Stimulated activated naive CD8-positive, alpha-beta T cell treated with anti-CD3 and anti-CD28 coated beads, Interleukin-15, amount 100 ng/mL, for 72 hours (primary cell): ENCODE data around the gene TTC23.
A peak's percentile ranks its signal among the peaks of the same experiment; 100 is the strongest.

Experiments used
- ATAC-seq: fragments of 150-1000 bp; cut with Tn5 transposase; 2 replicates; pipeline ENCODE4 v1.10.0; 2021; ENCODE audit warnings: mild to moderate bottlenecking, moderate library complexity
- DNase-seq, 2 donors: peaks; one replicate each; pipeline ENCODE4 v3.0.0; 2021 to 2022
- H3K27ac Mint-ChIP-seq, 2 donors: one replicate each; pipeline ENCODE4 v1.8.0; 2022; ENCODE audit warnings: mild to moderate bottlenecking in 2 of 2, mixed read lengths in 2 of 2, moderate library complexity in 2 of 2
- H3K27me3 Mint-ChIP-seq: one replicate; pipeline ENCODE4 v1.8.0; 2022; ENCODE audit warnings: mixed read lengths
- H3K4me1 Mint-ChIP-seq: one replicate; pipeline ENCODE4 v1.8.0; 2022; ENCODE audit warnings: mild to moderate bottlenecking, mixed read lengths
- H3K4me3 Mint-ChIP-seq, 2 donors: one replicate each; pipeline ENCODE4 v1.8.0; 2022; ENCODE audit warnings: mild to moderate bottlenecking in 2 of 2, mixed read lengths in 2 of 2, moderate library complexity in 1 of 2
- H3K9me3 Mint-ChIP-seq, 2 donors: one replicate each; pipeline ENCODE4 v1.8.0; 2022; ENCODE audit warnings: mixed read lengths in 2 of 2

Gene TTC23

DNA sequence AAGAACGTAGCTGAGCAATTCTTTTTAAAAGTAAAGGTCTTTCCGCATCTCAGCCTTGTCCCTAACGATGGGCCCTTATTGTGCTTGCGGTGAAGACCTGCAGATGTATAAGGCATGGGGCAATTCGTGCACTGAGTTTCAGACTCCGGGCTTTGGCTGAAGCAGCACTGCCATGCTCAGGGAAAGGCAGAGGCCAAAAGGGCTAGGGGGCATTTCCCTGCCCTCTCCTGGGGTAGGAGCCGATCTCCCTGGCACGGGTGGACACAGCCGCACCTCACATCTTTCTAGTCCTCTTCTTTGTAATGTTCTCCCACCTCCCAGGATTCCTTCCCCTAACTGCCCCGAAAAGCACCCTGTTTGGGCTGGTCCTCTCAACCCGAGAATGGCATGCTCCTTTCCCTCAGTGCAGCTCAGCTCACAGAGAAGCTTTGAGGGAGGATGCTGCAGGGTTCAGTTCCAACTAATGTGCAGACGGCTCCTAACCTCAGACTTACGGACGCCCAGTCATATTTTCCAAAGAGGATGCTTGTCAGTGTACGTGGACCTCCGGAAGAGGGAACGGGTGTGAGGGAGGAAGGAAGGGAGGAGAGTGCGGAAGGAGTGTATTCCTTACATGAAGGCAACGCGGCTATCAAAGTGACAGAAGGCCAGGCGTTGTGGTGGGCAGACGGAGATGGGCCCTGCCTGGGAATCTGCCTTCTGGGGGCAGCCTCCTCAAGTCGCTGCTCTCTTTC lies 83.3 kb downstream of the TTC23 start:
- ATAC-seq = no peak
- peaks cover 12% of the 10 kb centered on the region for H3K4me1 Mint-ChIP-seq
- no peaks in the 10 kb centered on the region for H3K27me3 Mint-ChIP-seq
- H3K4me3 Mint-ChIP-seq = no peak overlapping the region
- no peaks in the 10 kb centered on the region for H3K9me3 Mint-ChIP-seq
- H3K27ac Mint-ChIP-seq = no peak overlapping the region
- DNase-seq = no peak

DNA sequence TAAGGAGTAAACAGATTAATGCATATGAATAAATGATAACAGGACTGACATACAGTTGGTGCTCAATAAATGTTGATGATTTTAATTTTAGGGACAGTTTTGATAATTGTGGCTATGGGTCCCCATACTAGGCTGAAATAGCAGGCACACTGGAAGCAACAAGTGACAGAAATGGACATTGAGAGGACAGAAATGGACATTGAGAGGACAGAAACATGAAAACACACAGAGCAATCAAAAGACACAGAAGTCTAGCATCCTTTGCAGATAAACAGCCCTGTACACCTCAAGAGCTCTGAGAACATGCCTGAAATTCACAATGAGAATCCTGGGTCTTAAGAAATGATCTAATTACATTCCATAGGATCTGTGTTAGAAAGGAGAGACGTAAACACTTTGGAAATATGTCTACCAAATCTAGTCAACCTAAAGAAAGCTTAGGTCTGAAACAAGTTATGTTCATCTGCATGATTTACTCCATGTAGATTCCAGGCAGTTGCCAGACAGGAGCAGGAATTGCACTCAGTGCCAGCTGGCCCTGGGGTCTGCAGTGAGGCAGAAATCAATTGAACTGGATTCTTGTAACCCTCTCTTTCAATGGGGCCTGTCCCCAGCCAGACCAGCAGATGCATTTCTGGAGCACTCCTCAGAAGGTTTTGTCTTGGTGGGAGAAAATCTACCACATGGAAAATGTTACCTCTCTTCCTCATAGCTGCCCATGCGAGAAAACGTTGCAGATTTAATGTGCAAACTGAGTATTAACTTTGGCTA lies 84.2 kb downstream of the TTC23 start:
- ATAC-seq (no peak), DNase-seq (no peak)
- H3K4me1 Mint-ChIP-seq = peaks cover 12% of the 10 kb centered on the region

DNA sequence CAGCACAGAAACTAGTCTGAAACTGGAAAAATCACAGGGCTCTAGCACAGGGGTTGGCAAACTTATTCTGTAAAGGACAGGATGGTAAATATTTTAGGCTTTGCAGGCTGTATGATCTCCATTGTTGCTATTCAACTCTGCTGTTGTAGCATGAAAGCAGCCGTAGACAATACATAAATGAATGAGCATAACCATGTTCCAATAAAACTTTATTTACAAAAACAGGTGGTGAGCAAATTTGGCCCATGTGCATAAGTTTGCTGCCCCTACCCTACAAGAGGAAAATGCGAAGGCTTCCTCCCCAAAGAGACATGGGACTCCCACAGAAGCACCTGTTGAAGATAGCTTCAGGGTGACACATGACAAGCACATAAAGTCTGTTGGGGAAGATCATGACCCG lies 85.3 kb downstream of the TTC23 start:
- H3K27ac Mint-ChIP-seq = no peak overlapping the region
- no peak for DNase-seq
- ATAC-seq = no peak
- no peaks in the 10 kb centered on the region for H3K9me3 Mint-ChIP-seq
- no peaks in the 10 kb centered on the region for H3K27me3 Mint-ChIP-seq
- H3K4me3 Mint-ChIP-seq = no peak overlapping the region
- H3K4me1 Mint-ChIP-seq = peaks cover 12% of the 10 kb centered on the region

More for the DNA sequence above, 84.2 kb downstream of the TTC23 start:
- H3K9me3 Mint-ChIP-seq = no peaks in the 10 kb centered on the region
- no peaks in the 10 kb centered on the region for H3K27me3 Mint-ChIP-seq
- H3K27ac Mint-ChIP-seq = no peak overlapping the region
- H3K4me3 Mint-ChIP-seq = no peak overlapping the region

DNA sequence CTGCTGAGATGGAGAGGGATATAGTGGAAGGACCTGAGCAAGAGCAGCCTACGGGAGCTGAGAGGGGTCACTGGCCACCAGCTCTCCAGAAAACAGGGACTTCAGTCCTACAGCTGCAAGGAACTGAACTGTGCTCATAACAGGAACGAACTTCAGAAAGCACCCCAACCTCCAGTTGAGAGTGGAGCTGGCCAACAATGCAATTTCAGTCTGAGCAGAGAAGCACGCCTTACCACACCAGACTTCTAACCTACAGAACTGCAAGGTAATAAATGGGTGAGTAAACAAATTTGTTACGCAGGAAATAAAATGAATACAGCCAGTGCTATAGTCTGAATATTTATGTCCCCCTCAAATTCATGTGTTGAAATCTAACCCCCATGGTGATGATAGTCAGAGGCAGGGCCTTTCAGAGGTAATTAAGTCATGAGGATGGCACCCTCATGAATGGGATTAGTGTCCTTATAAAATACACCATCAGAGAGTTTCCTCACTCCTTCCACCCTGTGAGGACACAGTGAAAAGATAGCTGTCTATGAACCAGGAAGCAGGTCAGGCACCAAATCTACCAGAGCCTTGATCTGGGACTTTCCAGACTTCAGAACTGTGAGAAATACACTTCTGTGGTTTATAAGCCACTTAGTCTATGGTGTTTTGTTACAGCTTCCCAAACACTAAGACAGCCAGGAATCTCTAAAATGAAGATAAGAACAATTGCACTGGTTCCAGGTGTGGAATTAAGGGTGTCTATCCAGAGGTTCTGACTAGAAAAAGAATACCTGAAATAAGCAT lies 85.9 kb downstream of the TTC23 start:
- Mint-ChIP-seq H3K9me3 (no peaks in the 10 kb centered on the region), H3K27ac (peak overlapping the region in 1 of 2 donors; percentile 79), H3K4me3 (no peak overlapping the region), H3K4me1 (peaks cover 12% of the 10 kb centered on the region), H3K27me3 (no peaks in the 10 kb centered on the region)
- DNase-seq (no peak), ATAC-seq (no peak)

DNA sequence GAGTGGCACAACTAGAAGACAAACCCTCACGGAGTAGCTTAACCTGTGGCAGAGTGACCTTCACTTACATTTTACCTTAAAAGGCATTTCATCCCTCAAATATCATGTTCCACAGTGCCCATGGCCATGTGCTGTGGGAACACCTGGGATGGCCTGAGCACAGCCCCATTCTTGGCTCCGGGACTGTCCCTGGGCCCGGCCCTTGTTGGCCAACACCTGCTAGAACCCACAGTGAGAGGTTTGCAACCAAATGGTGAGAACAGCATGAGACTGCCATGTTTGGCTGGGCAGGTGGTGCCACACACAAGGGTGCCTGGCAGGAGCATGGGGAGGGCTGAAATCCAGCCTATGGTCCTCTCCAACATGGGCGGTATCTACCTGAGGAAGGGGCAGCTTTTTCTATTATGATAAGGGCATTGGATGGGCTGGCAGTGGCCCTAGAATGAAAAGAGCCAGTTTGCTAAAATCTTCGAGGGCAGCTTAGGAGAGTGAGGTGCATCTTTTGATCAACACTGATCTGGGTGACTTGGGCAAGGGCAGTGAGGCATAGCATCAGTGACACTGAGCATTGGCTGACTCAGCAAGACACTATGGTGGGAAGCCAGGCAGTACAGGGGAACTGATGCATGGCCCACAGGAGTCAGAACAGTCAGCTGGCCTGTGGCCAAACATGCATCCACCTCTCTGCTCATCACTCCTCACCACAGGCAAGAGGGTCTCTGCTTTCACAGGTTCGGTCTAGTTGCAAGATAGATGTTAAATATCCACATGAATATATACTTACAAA lies 90.6 kb downstream of the TTC23 start:
- ATAC-seq (no peak), DNase-seq (no peak)
- Mint-ChIP-seq H3K27ac (no peak overlapping the region), H3K4me3 (no peak overlapping the region), H3K27me3 (no peaks in the 10 kb centered on the region), H3K9me3 (no peaks in the 10 kb centered on the region), H3K4me1 (peaks cover 12% of the 10 kb centered on the region)

DNA sequence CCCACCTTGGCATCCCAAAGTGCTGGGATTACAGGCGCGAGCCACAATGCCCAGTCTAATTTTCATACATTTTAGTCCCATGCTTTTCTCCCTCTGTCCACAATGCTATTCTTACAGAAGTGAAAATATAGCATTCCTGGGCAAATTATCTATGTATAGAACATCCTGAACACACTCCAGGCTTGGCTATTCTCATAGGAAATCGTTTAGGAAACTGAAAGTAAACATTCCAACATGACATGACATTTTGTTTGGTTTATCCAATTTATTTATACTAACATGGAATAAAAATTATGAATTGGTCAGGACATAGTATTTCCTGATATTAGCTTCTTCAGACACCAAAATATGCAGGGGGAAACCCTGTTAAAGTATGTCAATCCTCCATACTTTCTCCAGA lies 91.9 kb downstream of the TTC23 start:
- no peak overlapping the region for H3K4me3 Mint-ChIP-seq
- H3K9me3 Mint-ChIP-seq = no peaks in the 10 kb centered on the region
- no peak overlapping the region for H3K27ac Mint-ChIP-seq
- no peaks in the 10 kb centered on the region for H3K4me1 Mint-ChIP-seq
- H3K27me3 Mint-ChIP-seq = no peaks in the 10 kb centered on the region
- DNase-seq (no peak), ATAC-seq (no peak)

DNA sequence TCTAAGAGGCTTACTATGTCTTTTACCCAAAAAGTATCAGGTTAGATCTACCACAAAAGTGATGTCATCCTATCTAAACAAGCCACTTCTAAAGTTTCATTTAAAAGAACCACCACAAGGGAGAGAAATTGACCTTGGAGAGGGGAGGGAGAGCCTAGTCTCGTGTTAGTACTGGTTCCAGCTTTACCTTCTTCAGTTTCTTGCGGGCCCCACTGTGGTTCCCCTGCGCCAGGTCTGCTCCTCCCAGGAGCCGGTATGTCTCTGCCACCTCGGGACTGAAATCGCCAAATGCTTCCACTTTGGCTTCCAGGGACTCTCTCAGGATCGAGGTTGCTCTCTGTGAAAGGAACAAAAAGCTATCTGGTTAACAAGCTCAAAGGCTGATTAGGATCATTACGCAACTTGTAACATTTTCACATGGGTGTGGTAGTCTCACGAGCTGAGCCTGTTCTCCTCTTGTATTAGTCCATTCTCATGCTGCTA lies 93.4 kb downstream of the TTC23 start:
- no peaks in the 10 kb centered on the region for H3K27me3 Mint-ChIP-seq
- DNase-seq (no peak), ATAC-seq (no peak)
- H3K4me1 Mint-ChIP-seq = no peaks in the 10 kb centered on the region
- H3K9me3 Mint-ChIP-seq = no peaks in the 10 kb centered on the region
- H3K27ac Mint-ChIP-seq = no peak overlapping the region
- H3K4me3 Mint-ChIP-seq = no peak overlapping the region

DNA sequence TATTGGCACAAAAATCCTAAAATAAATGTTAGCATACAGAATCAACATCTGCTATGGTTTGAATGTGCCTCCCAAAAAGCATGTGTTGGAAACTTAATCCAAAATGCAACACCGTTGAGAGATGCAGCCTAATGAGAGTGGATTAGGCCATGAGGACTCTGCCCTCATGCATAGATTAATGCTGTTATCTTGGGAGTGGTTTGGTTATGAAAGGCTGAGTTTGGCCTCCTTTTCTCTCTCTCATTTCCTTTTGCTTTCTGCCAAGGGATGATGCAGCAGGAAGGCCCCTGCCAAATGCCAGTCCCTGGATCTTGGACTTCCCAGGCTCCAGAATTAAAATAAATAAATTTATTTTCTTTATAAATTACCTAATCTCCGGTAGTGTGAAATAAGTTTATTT lies 95.1 kb downstream of the TTC23 start:
- Mint-ChIP-seq H3K4me1 (no peaks in the 10 kb centered on the region), H3K27me3 (no peaks in the 10 kb centered on the region), H3K4me3 (no peak overlapping the region), H3K27ac (no peak overlapping the region), H3K9me3 (no peaks in the 10 kb centered on the region)
- ATAC-seq = no peak
- DNase-seq = no peak

DNA sequence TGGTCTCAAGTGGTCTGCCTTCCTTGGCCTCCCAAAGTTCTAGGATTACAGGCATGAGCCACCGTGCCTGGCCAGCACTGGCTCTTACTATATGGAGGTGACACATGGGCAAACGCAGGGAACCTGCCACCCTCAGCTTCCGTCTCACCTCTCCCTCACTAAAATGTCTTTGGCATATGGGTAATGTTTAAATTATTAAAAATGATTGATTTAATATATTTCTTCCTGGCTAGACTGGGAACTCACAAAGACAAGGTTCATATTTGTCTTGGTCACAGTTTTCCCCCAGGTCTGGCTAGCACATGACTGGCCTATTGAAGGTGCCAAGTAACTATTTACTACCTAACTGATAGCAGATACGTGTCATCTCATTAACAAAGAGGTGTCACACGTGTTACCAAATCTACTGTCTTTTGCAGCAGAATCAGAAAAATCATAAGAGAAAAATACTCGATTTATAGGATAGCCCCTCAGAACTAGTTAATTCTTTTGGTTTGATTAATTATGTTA lies 96.3 kb downstream of the TTC23 start:
- Mint-ChIP-seq H3K4me1 (no peaks in the 10 kb centered on the region), H3K27ac (no peak overlapping the region), H3K27me3 (no peaks in the 10 kb centered on the region), H3K4me3 (no peak overlapping the region), H3K9me3 (no peaks in the 10 kb centered on the region)
- DNase-seq = no peak
- no peak for ATAC-seq

DNA sequence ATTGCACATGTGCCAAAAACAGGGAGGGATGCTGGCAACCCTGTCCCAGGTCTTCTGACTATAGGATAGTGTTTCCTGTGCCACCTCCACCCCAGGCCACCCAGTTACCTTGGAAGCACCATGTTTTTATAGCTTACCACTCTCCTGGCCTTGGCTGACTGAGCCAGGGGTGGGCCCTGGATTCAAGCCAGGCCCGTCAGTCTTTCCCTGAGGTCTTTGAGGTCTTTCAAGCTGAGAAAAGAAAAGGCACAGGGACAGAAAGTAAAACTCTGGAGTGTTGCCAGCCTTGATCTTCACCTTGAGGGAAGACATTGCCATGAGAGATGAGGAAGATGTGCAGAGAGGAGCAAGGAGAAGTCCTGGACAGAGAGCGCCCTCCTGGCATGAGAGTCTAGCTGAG lies 98.2 kb downstream of the TTC23 start:
- no peaks in the 10 kb centered on the region for H3K27me3 Mint-ChIP-seq
- no peak overlapping the region for H3K4me3 Mint-ChIP-seq
- no peaks in the 10 kb centered on the region for H3K4me1 Mint-ChIP-seq
- no peak for DNase-seq
- H3K27ac Mint-ChIP-seq = no peak overlapping the region
- no peaks in the 10 kb centered on the region for H3K9me3 Mint-ChIP-seq
- ATAC-seq = no peak

DNA sequence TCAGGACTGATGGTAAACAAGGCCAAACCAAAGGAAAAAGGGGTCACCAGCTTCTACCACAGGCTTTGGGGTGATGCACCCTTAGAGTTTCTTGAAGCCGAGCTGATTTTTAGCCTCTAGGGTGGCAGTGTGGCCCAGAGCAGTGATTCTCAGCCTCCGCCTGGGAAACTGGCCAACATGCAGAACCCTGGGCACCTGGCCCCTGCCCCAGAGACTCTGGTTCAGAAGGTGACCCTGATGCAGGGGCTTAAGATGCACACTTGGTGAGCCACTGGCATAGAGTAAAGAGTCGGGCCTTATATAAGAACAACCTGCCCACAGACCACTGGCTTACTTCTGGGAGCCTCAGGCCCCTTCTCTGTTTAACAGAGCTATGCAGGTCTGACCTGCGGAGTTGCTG lies 100.0 kb downstream of the TTC23 start:
- no peaks in the 10 kb centered on the region for H3K4me1 Mint-ChIP-seq
- DNase-seq (no peak), ATAC-seq (no peak)
- no peak overlapping the region for H3K27ac Mint-ChIP-seq
- no peak overlapping the region for H3K4me3 Mint-ChIP-seq
- H3K9me3 Mint-ChIP-seq = no peaks in the 10 kb centered on the region
- no peaks in the 10 kb centered on the region for H3K27me3 Mint-ChIP-seq

DNA sequence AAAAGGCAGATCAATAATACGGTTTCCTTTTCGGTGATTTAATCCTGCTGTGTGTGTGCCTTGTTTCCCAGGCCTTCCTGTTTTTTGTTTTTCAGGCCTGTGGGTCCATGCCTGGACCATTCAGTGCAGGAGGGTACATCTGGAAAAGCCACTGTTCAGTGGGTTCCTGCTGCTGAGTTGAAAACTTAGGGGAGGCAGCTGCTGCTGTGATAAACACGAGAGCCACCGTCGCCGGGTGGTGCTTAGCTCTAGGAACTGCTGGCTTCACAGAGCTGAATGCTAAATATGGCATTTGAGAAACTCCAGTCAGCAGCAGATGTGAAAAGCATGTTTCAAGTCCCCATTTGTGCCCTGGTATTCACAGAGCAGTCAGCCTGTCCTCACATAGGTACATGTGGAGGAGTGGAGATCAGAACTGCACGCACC lies 100.5 kb downstream of the TTC23 start:
- no peak for DNase-seq
- Mint-ChIP-seq H3K4me1 (no peaks in the 10 kb centered on the region), H3K9me3 (no peaks in the 10 kb centered on the region), H3K4me3 (no peak overlapping the region), H3K27ac (no peak overlapping the region), H3K27me3 (no peaks in the 10 kb centered on the region)
- no peak for ATAC-seq

DNA sequence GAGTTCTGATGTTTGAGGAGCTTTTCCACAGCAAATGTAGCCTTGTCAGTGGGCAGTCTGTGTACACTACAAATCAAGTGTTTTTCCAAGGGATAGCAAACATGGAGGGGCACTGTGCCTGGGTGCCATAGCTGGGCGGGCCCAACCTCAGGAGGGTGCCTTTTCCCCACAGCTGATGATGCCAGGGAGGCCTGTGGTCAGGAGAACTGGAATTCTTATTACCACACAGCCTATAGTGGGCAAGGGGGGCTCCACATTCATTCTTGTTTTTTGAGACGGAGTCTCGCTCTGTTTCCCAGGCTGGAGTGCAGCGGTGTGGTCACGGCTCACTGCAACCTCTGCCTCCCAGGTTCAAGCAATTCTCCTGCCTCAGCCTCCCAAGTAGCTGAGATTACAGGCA lies 102.7 kb downstream of the TTC23 start:
- H3K27me3 Mint-ChIP-seq = no peaks in the 10 kb centered on the region
- ATAC-seq (no peak), DNase-seq (no peak)
- H3K4me1 Mint-ChIP-seq = no peaks in the 10 kb centered on the region
- no peak overlapping the region for H3K27ac Mint-ChIP-seq
- H3K4me3 Mint-ChIP-seq = no peak overlapping the region
- H3K9me3 Mint-ChIP-seq = no peaks in the 10 kb centered on the region

DNA sequence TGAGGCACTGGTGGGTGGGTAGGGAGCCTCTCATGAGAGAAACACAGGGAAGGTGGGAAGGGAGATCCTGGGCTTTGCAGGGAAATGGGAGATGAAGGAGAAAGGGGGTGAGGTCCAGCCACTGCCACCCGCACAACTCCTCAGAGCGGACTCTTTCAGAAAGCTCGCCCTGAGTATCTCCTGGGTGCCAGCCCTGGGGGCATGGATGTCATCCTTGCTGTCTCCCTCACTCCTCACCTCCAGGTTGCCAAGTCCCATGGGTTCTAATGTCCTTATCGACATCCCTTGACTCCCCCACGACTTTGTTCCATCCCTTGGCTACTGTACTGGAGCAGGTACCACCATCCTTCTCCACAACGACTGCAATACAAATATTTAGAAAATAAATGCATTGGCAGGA lies 103.6 kb downstream of the TTC23 start:
- no peaks in the 10 kb centered on the region for H3K4me1 Mint-ChIP-seq
- H3K4me3 Mint-ChIP-seq = no peak overlapping the region
- ATAC-seq (no peak), DNase-seq (no peak)
- H3K27me3 Mint-ChIP-seq = no peaks in the 10 kb centered on the region
- no peaks in the 10 kb centered on the region for H3K9me3 Mint-ChIP-seq
- H3K27ac Mint-ChIP-seq = no peak overlapping the region

DNA sequence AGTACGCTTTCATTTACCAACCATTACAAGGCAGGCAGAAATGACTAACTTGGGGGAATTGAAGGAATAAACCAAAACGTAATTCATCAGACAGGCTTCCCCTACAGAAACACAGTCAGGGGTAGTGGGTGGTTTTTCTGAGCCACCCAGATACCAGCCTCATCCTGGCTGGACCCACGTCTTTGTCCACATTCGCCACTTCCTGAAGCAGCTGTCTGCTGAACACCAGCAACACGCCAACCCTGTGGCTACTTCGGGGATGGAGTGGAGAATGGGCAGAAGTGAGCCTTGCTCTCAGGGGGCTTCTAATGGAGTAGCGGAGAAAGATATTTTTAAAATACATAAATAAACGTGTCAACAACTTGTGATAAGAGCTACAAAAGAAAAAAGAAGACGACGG lies 104.4 kb downstream of the TTC23 start:
- Mint-ChIP-seq H3K27ac (no peak overlapping the region), H3K4me1 (no peaks in the 10 kb centered on the region), H3K9me3 (no peaks in the 10 kb centered on the region), H3K4me3 (no peak overlapping the region), H3K27me3 (no peaks in the 10 kb centered on the region)
- DNase-seq = no peak
- ATAC-seq = no peak
